NCI-H146 treated with DMSO at 0.1 percent for 48 hours (cell line): ENCODE measurements around the gene GATAD2A.
A peak's percentile ranks its signal among the peaks of the same experiment; 100 is the strongest.

ENCODE experiments used
- DNase-seq: peaks from one replicate; lab custom pipeline; 2025; ENCODE audit not compliant: unreplicated experiment; lab: John Stamatoyannopoulos, UW

Gene GATAD2A

DNA sequence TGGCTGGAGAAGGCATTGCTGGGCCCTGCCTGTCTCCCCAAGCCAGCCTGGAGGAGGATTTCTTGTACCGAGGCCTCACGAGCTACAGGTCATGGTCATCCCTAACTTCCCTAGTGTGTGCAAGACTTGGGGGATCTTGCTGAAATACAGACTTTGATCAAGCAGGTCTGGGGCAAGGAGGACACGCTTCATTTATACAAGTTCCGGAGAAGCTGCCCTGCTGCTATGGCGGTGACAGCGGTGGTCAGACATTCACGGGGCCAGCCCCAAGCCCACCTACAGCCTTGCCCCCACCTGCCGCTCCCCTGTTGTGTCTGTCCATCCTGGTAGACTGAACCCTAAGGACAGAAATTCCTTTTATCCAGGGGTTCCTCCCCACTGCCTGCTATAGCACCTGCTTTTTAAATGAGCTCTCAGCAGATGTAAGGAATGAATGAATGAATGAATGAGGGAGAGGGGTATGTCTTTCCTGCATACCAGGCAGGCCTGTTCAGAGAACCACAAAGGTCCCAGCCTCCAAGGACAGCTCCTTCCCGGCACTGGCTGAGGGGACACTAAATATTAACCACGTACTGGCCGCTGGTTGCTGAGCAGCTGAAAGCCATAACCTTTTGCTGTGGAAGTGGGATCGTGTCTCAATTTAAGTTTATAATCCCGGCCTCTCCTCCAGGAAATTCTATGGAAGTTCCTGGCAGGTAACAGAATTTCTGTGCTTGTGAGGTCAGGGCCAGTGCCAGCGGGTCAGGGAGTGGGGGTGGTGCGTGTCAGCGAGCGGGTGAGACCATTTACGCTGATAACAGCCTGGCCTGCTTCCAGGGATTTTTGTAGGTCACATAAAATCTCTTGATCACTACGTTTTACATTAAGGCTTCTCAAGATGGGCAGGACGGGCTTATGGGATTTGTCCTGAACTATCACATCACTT, 82.7 kb downstream of the GATAD2A start:
- no peak for DNase-seq

GRCh38 chr19:19488875-19489690, 83.6 kb downstream of the GATAD2A start:
- peak; percentile 93 for DNase-seq

- no peak for DNase-seq
Observed at GRCh38 chr19:19489804-19490204, 84.3 kb downstream of the GATAD2A start.

- peak; percentile 55 for DNase-seq
Observed at GRCh38 chr19:19490214-19490968, 84.9 kb downstream of the GATAD2A start.

- DNase-seq, result no peak
Observed at GRCh38 chr19:19491321-19492025, 86.0 kb downstream of the GATAD2A start.

GRCh38 chr19:19492026-19492610, 86.6 kb downstream of the GATAD2A start:
- no peak for DNase-seq

DNA sequence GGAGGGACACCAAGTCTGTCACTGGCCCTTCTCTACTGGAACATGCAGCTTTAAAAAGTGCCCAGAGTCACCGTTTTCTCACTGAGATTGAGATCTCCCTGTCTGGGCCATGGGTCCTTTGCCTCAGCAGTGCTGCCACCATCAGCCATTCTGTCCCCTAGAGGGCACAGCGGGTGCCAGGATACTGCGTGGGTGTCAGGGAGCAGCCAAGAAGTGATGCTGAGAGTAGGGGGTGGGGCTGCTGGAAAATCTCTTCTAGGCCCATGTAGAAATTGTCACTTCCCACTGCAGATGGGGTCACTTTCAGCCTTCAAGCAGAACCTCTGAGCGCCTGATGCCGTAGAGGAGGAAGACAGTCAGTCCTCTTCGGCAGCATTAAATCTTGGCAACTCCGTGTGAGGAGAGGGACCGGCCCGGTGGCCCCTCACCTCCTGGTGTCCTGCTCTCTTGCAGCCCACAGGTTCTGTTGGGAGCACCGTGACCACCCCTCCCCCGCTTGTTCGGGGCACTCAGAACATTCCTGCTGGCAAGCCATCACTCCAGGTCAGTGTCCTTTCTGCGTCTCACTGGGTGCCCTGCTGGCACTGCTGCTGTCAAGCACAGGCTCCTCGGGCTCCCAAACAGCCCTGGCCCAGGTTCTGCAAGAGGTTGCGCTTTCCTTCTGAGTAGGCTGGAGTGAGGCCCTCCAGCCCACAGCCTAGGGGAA, 88.5 kb downstream of the GATAD2A start:
- DNase-seq, result no peak

- DNase-seq, result no peak
Observed at GRCh38 chr19:19495614-19496603, 90.4 kb downstream of the GATAD2A start.

- no peak for DNase-seq
Observed at GRCh38 chr19:19498255-19498991, 92.9 kb downstream of the GATAD2A start.

DNA sequence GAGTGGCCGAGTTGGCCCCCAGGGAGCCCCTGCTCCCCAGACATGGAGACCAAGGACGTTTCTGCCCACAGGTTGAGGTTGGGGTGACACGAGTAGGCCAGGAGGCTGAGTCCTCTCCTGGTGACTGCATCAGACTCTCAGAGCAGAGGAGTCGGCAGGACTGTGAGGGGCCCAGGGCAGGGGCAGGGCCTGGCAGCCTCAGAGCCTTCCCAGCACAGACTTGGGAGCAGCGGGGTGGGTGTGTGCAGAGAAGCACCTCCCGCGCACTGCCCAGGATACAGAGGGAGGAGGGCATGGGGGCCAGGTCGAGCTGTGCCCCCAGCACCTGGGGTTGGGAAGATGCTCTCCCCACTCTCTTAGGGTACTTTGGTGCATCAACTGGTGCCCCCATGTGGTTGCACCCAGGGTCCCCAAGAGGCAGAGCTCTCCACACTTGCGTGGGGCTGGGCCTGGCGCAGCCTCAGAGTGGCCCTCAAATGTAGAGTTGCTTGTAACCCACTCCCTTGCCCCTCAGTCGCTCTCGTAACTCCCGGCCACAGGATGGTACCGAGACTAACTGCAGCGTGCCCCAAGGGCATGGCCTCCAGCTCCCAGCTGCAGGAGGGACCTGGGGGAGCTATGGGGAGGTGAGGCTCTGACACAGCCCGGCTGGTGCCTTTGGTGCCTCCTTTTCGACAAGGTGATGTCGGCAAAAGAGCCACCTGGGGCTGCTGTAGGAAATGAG, 94.0 kb downstream of the GATAD2A start:
- no peak for DNase-seq

- no peak for DNase-seq
Observed at GRCh38 chr19:19500975-19501644, 95.6 kb downstream of the GATAD2A start.

DNA sequence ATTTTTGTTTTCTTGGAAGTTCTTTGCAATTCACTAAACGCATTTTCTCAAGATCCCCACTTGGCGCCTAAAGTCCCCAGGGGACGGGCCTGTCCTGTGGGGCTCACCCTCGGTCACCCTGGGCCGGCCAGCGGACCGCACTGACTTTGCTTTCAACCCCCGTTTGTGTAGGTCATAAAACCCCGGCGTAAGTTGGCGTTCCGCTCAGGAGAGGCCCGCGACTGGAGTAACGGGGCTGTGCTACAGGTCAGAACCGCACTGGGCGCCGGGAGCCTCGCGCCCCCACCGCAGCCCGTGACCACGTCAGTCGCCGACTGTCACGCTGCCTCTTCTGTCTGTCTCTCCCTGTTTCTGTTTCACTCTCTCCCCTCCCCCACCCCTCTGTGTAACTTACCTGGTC, 96.3 kb downstream of the GATAD2A start:
- DNase-seq, result no peak

- DNase-seq, result no peak
Observed at GRCh38 chr19:19502281-19502680, 96.8 kb downstream of the GATAD2A start.

GRCh38 chr19:19502808-19503602, 97.5 kb downstream of the GATAD2A start:
- DNase-seq, result no peak

- DNase-seq, result no peak
Observed at GRCh38 chr19:19504754-19505668, 99.5 kb downstream of the GATAD2A start.
